Measurements from ENCODE around the gene AIM2.
"Not testable (repeated sequence)": the region's sequence is repeated elsewhere in the genome, so short reads cannot be mapped to it uniquely, and the experiment has no call there.

The AIM2 gene, protein sequence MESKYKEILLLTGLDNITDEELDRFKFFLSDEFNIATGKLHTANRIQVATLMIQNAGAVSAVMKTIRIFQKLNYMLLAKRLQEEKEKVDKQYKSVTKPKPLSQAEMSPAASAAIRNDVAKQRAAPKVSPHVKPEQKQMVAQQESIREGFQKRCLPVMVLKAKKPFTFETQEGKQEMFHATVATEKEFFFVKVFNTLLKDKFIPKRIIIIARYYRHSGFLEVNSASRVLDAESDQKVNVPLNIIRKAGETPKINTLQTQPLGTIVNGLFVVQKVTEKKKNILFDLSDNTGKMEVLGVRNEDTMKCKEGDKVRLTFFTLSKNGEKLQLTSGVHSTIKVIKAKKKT

DNA sequence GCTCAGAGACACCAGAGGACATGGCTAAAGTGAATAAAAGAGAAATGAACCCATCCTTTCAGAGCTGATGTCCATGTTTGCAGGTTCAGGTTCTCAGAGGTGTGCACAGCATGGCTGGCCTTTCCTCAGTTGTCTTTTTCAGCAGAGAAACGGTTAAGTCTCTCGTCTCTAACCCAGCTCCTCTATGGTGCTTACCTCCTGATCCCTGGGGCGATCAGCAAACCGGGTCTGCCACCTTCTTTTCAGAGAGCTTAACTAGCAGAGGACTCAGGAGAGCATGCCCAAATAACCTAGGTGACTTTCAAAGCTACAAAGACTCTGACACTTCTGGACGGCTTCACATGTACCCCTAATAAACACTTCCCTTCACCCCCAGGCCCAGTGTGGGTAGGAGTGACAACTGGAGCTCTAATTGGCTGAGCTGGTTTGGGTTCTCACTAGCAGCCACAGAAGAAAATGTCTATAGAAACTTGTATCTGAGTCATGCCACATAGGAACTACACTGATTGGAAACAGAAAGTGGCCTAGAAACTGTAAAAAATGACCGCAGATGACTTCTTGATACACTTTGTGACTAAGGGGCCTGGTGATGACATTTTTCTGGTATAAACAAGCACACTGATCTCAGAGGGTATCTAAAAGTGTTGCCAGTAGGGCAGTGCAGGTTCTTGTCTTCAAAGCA is at the start of gene AIM2:
AIM2 (minus strand) TSS at position 329 of the 682 bp plus-strand sequence. CDS start 3,267 bp downstream, outside the sequence.
- in situ Hi-C loops (cut with MboI; ENCODE audit: low sequenced_read_pairs) = no loop called here

DNA sequence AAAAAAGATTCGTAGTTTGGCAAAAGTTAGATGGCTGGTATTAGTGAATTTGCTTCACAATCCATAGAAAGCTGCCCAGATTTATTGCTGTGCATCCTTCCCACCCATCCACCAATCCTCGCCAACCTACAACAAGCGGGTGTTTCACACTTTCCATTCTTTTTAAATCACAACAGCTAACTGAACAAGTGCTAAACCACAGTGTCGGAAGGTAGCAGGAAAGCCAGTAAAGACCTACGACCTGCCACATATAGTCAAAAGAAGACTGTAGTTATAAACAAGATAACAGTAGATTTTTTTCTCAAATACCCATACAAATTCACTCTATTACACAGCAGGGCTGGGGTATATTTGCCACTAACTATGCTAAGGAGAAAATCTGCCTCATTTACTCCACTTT is 47.0 kb upstream of the AIM2 start:
- in situ Hi-C loops (cut with MboI; ENCODE audit: low sequenced_read_pairs) = no loop called here

GRCh38 chr1:159122005-159122621 is 45.5 kb upstream of the AIM2 start:
- in situ Hi-C loops (cut with MboI; ENCODE audit: low sequenced_read_pairs) = no loop called here

DNA sequence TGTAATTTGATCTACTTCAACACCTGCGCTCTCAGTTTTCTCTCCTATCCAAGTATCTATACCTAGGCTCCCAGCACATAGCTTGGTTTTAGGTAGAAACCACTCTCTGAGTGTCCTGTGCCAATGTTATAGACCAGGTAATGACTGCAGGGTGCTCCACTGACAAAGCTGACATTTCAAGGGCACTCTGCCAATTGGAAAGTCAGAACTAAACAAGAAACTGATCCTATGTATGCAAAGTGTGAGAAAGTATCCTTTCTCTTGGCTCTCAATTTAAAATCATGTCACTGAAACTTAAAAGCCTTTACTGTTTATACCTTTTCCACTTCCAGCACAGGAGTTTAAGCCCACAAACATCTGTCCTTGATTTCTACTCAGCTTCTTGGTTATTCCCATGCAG is 45.0 kb upstream of the AIM2 start:
- in situ Hi-C loops (cut with MboI; ENCODE audit: low sequenced_read_pairs) = no loop called here

- in situ Hi-C loops (cut with MboI; ENCODE audit: low sequenced_read_pairs) = no loop called here
These were observed 43.8 kb upstream of the AIM2 start for GRCh38 chr1:159120317-159120716.

DNA sequence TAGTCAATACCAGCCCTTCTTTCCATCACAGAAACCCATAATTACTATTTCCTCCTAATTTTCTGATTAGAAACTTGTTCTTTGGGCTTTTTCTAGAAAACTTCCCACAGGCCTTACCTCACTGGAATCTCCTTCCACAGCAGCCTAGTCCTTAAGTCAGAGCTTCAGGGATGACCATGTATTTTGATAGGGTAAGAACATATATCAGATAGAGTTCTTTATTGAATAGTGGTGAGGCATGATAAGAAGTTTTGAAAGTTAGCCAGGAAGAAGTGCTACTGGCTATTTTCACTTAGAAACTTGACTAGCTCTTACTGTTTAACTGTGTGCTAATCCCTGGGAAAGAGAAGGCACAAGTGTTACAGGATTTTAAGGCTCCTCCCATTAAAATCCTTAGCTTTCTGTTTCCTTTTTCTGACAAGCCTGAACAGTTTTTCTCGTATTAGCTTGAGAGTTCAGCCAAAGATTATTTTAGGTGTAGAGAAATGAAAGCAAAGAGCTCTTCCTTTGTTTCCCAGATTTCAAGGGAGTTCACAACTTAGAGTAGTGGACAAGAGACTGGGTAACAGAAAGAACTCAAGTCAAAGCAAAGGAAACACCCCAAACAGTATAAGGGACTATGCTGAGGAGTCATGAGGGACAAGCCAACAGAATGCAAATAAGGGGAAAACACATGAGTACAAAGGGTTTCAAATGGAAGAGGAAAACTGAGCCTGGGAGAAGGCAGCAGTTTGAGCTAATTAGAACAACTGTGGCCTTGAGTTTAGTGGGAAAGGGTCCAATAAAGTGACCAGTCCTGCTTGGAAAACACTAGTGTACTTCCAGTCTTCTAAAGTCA is 37.2 kb upstream of the AIM2 start:
- in situ Hi-C loops (cut with MboI; ENCODE audit: low sequenced_read_pairs) = no loop called here

DNA sequence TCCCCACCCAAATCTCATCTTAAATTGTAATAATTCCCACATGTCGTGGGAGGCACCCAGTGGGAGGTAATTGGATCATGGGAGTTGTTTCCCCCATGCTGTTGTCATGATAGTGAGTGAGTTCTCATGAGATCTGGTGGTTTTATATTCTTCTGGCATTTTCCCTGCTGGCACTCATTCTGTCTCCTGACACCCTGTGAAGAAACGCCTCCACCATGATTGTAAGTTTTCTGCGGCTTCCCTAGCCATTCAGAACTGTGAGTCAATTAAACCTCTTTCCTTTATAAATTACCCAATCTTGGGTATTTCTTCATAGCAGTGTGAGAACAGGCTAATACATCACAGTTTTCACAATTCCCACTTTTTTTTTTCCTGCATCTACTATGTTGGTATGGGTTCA is 26.5 kb upstream of the AIM2 start:
- in situ Hi-C loops (cut with MboI; ENCODE audit: low sequenced_read_pairs) = not testable (repeated sequence)

DNA sequence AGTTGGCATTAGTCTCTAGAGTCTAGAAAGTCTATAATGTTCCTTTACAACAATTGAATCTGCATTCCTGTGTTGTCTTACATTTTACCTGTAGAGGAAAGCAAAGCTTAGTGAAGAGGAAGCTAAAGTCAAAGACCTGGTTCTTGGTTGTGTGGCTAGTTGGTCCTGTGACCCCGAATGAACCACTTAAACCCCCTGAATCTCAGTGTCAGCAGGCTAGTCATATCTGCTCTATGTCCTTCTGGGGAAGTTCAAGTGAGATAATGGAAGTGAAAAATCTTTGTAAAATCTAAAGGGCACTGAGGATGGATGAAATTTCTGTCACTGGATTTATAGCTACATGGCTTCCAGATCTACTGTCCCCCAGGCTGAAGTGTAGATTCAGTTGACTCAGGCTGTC is 24.0 kb upstream of the AIM2 start:
- in situ Hi-C loops (cut with MboI; ENCODE audit: low sequenced_read_pairs) = no loop called here

GRCh38 chr1:159098596-159098995 is 22.0 kb upstream of the AIM2 start:
- in situ Hi-C loops (cut with MboI; ENCODE audit: low sequenced_read_pairs) = no loop called here

GRCh38 chr1:159092036-159092760 is 15.6 kb upstream of the AIM2 start:
- in situ Hi-C loops (cut with MboI; ENCODE audit: low sequenced_read_pairs) = no loop called here

DNA sequence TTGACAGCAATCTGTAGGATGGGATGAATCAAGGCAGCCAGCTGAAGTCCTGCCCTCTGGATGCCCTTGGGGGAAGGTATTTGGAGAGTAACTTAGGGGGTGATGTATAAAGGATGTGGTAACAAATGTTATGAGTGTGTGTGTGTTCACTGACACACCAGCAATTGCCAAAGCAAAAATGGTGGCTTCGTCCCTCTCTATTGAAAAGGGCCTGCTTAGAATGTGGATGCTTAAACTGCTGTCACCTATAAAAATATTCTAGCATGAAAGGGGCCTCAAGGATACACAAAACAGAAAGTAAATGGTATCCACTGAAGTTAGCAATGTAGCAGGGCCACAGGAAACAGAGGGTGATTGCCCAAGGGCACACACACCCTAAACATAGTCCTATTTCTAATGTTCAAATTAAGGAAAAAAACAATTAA is 15.1 kb upstream of the AIM2 start:
- in situ Hi-C loops (cut with MboI; ENCODE audit: low sequenced_read_pairs) = no loop called here

- in situ Hi-C loops (cut with MboI; ENCODE audit: low sequenced_read_pairs) = no loop called here
These were observed 14.6 kb upstream of the AIM2 start for GRCh38 chr1:159091180-159091560.

DNA sequence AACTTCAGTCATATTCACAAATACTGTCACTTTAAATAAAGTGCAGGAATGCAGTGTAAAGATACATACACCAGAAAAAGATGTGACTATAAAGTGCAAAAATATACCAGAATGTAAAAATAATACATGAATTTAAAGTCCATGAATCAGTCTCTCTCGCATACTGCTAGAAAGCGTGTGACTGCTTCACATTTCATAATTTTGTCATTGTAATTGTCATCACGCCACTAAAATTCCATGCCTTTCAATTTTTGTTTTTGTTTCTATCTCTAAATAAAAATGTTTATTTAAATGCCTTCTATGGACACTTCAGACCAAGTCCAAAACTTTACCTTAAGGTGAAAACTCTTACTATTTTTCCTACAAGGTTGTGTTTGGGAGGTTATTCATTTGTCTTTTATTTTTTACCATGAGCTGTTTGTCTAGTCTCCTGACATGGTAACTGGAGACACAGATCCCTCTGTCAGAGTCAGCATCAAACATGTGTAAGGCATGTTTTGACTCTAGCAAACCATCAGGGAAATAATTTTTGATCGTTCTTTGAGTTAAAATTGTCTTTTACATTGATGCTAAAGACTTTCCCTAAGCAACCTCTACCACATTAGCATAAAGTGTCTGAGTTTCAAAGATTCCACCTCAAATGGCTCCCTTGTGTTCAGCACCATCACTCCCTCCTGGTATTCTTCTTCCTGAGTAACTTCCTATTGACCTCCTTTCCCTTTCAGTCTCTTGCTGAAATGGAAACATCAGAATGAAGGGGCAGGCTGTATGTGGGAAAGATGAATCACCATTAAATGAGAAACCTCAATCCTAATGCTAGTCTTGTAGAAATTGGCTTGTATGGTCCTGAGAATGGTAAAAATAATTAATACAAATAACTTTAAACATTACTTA is 14.0 kb upstream of the AIM2 start:
- in situ Hi-C loops (cut with MboI; ENCODE audit: low sequenced_read_pairs) = no loop called here

DNA sequence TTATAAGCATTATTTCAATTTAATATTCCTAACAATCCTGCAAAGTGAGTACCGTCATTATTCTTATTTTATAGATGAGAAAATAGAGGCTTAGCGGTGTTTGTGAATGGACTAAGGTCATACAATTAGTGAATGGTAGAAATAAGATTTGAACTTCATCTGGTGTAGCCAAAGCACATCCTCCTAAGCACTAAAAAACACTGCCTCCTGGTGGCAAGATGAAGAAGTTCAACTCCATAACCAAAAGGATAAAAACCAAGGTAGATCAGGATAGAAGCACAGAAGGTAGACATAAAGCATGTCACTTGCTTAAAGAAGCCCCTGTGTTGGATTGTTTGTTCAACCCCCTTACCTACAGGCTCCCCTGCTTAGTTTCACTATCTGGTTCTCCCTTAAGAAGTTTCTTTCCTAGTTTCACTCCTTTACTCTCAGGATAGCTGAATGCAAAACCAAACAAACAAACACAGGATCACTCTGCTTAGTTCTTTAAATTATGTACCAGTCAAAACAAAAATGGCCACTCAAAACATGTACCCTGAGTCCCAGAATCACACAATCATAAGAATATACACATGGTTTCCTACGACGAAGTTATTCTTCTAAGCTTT is 12.7 kb upstream of the AIM2 start:
- in situ Hi-C loops (cut with MboI; ENCODE audit: low sequenced_read_pairs) = no loop called here

- in situ Hi-C loops (cut with MboI; ENCODE audit: low sequenced_read_pairs) = no loop called here
These were observed 12.1 kb upstream of the AIM2 start for GRCh38 chr1:159088546-159089183.

- in situ Hi-C loops (cut with MboI; ENCODE audit: low sequenced_read_pairs) = no loop called here
These were observed 11.5 kb upstream of the AIM2 start for GRCh38 chr1:159088050-159088449.

GRCh38 chr1:159084867-159085266 is 8.3 kb upstream of the AIM2 start:
- in situ Hi-C loops (cut with MboI; ENCODE audit: low sequenced_read_pairs) = no loop called here

- in situ Hi-C loops (cut with MboI; ENCODE audit: low sequenced_read_pairs) = no loop called here
These were observed 7.6 kb upstream of the AIM2 start for GRCh38 chr1:159084152-159084551.

- in situ Hi-C loops (cut with MboI; ENCODE audit: low sequenced_read_pairs) = no loop called here
These were observed 6.4 kb upstream of the AIM2 start for GRCh38 chr1:159083013-159083412.

All from HL-60/S4 (cell line).